ENCODE results near the gene SAA1. TPM values are rescaled to one million over a fixed set of nuclear protein-coding genes. Genes with fewer than 3 reads are reported as not detected.
"Not testable (repeated sequence)": the region's sequence is repeated elsewhere in the genome, so short reads cannot be mapped to it uniquely, and the experiment has no call there.

SAA1 gene
- total RNA-seq (2014; rRNA removed; shearing (Covaris generic)), result not detected in 2 replicates

DNA sequence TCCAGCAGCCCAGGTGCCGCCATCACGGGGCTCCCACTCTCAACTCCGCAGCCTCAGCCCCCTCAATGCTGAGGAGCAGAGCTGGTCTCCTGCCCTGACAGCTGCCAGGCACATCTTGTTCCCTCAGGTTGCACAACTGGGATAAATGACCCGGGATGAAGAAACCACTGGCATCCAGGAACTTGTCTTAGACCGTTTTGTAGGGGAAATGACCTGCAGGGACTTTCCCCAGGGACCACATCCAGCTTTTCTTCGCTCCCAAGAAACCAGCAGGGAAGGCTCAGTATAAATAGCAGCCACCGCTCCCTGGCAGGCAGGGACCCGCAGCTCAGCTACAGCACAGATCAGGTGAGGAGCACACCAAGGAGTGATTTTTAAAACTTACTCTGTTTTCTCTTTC, at the start of gene SAA1:
TSS of gene SAA1 (plus strand) at position 316 of the 400 bp plus-strand sequence. CDS start 624 bp downstream, outside the sequence.
- DNase-seq (ENCODE audit: low spot score), result no peak

DNA sequence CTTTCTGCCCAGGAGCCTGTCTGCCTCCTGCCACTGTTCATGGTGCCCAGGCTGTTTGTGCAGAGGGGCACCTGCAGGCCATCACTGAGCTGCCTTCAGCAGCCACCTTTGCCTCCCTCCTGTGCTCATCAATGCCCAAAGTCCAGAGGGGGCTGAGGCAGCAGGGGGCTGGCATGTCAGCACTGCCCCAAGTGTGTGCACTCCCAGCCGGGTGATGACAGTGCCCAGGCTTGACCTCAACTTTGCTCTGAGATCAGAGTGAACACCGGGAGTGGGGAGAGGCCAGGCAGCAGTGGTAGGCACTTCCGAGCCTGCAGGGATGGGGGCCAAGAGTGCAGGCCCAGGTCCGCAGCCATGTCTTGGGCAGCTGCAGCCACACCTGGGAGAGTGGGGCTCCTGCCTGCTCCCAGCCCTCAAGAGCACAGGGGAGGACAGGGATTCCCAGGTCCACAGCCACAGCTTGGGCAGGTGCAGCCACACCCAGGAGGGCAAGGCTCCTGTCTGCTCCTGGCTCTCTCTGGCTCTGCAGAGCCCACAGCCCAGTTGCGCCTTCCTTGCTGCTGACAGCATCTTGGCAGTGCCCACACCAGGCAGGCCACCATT, 44.7 kb upstream of the SAA1 start:
- no peak for DNase-seq (ENCODE audit: low spot score)

DNA sequence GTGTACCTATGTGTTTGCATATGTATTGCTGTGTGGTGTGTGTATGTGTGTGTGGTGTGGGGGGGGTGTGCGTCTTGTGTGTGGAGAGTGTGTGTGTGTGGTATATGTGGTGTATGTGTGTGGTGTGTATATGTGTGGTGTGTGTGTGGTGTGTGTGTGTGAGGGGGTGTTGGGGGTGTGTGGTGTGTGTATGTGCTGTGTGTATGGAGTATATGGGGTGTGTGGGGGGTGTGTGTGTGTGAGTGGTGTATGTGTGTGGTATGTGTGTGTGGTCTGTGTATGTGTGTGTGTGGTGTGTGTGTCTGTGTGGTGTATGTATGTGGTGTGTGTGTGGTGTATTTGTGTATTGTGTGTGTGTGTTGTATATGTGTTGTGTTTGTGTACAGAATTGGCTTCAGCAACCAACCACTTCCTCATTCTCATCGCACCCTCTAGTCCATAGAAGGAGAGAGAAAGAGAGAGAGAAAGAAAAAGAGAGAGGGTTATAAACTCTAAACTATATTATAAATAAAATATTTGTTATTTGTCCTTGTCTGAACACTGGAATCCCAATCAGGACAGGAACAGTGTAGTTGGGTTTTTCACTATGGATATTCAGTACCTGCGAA, 43.1 kb upstream of the SAA1 start:
- no peak for DNase-seq (ENCODE audit: low spot score)

DNA sequence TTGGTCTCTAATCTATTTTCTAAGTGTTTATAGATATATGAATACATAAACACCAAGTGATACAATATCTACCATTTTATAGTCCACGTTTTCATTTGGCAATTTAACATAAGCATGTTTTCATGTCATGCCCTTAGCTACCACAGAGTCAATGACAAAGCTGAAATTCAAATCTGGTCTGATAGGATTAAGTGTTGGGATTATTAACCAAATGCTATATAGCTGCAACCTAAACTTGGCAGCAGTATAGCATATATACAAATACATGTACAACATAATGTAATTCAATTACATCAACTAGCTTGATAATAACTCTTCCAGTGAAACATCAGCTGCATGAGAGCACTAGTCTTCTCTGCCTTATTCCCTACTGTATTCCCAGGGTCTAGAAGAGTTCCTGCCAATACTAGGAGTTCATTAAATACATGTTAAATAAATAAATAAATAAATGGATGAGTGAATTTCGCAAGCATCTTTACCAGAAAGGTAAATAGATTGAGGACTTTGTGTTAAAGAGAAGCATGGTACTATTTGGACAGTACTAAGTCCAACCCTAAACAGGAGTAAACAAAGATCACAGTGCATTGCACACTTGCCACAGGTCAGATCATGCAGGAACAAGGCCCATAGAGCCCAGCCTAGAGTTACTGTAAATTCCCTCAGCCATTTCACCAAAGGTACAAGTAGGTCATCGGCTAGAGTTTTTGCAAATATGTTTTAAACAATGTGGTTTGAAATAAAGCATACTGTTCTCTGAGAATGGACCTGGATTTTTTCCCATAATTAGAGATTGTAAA, 42.3 kb upstream of the SAA1 start:
- no peak for DNase-seq (ENCODE audit: low spot score)

DNA sequence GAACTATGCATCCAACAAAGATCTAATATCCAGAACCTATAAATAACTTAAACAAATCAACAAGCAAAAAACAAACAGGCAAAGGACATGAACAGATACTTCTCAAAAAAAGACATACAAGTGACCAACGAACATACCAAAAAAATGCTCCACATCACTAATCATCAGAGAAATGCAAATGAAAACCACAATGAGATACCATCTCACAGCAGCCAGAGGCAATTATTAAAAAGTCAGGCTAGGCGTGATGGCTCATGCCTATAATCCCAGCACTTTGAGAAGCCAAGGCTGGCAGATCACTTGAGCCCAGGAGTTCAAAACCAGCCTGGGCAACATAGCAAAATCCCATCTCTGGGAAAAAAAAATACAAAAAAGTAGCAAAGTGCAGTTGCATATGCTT, 40.2 kb upstream of the SAA1 start:
- DNase-seq (ENCODE audit: low spot score), result no peak

DNA sequence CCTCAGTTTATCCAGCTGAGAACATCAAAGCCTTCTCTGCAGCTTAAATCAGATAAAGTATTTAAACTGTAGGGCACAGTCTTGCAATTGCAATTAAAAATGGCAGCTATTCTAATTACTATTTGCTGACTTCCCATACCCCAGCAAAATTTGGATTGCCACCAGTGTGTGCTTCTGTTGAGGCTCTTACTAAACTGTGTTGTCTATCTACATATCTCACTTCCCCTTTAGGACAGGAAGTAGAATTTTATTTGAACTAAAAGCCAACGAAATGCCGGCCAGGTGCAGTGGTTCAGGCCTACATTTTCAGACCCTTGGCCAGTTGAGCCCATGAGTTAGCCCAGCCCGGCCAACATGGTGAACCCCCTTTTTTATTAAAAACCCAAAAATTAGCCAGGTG, 36.6 kb upstream of the SAA1 start:
- no peak for DNase-seq (ENCODE audit: low spot score)

DNA sequence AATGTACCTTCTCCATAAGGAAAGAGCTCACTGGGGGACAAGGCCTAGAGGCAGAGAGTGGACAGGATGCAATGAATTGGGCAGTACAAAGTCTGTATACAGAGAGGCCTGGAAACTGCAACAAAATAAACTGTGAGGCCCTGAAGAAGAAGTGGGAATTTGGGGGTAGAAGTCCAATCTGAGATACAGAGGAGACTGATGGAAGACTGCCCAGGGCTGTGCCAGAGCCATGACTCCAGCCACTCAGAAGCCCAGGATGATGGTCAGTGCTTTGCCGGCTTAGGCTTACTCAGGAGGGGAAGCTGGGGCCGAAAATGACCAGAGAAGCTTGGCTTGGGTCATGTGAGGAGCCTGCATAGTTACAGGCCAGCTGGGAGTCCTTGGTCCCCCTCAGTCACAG, 35.2 kb upstream of the SAA1 start:
- DNase-seq (ENCODE audit: low spot score), result no peak

DNA sequence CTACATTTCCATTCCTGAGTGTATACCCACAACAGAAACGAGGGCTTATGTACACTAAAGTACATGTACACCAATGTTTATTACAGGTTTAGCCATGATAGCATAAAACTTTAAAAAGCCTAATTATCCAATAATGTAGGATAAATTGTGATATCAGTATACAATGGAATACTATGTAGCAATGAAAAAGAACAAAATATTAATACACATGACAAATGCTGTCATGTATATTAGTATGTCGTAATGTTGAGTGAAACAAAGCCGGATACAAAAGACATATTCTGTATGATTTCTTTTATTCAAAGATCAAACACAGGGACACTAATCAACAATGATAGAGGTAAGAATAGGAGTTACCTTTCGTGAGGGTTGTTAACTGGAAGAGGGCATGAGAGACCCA, 32.2 kb upstream of the SAA1 start:
- DNase-seq (ENCODE audit: low spot score), result no peak

DNA sequence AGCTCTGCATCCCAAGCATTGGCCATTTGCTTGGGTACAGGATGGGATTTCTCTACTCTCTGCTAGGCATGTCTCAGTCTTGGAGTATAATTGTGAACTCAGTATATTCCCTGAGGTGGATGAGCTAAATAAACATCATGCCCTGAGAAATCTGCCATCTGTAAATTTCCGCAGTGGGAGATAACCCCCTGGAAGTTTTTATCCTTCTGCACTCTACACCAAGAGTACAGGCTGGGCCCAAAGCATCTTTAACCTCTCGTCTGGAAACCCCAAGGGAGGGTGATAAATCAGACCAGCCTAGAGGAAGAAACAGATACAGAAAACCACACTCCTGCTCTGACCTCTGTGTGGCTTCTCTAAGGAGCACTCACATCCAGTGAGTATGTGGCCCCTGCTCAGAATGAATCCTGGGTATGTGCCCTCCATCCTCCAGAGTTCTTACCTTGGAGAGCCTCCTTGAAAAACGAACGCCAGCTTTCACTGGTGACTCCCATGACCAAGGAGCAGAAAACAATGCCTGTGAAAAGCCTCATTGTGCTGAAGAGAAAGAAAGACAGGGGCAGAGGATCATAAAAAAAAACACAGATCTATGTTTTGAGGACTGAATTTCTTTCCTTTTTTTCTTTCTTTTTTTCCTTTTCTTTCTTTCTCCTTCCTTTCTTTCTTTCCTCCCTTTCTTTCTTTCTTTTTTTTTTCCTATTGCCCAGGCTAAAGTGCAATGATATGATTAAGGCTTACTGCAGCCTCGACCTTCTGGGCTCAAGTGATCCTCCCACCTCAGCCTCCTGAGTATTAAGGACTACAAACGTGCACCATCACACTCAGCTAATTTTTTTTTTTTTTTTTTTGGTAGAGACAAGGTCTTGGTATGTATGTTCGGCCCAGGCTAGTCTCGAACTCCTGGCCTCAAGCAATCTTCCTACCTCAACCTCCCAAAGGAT, 30.4 kb upstream of the SAA1 start:
- no peak for DNase-seq (ENCODE audit: low spot score)

DNA sequence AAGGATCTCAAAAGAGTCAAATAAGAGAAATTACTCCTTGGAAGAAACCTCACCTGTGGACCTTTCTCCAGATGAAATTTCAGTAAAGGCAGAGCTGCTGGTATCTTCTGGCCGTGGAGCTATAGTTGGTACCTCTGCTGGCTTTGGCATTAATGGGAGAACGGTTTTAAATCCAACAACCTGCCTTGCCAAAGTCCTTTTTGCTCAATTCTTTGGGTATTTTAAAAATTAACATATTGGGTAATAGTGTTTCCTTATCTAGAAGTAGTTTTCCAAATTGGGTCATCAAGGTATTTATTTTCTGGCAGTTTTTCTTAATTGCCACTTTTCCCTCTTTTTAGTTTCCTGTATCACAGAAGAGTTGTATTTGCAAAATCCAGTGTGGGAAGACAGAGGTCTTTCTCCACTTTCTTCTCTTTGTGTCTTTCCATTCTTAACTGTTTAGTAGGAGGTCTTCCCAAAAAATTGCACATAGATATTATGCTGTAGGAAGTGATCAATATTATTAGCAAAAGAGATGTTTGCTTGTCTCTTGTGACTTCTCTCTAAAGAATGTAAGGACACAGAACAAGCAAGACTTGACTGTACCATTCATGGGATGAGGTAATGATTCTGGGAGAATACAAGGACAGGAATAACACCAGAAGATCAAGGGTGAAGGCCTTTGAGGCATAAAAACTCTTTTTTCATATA, 29.3 kb upstream of the SAA1 start, which contains the start of gene SAA4:
TSS of gene SAA4 (minus strand) at position 139 of the 693 bp plus-strand sequence. CDS start 876 bp downstream, outside the sequence.
- DNase-seq (ENCODE audit: low spot score), result no peak

DNA sequence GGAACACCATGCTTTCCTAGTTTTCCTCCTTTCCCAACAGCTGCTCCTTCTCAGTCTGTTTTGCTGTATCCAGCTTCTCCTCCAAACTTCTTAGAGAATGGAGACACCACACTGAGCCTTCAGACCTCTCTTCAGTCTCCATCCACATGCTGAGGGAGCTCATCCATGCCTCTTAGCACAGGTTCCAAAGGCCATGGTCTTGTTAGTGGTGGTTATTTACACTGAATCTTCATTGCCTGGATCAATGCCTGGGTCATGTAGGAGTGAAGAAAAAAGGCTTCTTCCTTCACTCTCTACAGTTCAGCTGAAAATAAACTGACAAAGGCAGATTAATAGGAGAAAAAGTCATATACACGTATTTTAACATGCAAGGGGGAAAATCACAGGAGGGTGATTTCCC, 26.4 kb upstream of the SAA1 start:
- DNase-seq (ENCODE audit: low spot score), result no peak

DNA sequence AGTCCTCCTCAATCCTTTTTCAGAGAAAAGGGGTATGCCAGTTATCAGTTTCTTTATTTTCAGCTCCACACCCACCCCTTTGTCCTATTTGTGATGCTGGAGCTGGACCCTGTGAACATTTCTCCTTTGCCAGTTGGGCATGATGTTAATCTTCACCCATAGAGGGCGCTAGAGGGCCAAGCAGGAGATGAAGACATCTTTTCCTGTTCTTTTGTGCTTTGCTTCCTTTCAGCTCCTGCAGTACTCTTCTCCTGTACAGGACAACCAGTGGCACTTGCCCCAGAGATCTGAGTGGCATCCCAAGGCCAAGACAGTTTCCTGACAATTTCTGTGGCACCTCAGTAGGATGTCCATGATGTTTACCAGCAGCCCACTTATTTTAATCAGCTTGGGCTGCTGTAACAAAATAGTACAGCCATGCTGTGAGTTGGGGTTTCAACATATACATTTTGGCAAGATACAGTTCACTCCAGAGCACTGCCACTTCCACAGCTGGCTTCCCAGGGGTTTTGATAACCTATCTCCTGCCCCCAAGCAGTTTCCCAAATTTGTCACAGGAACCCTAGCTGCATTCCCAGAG, 22.2 kb upstream of the SAA1 start:
- peak; percentile 77 for DNase-seq (ENCODE audit: low spot score)

DNA sequence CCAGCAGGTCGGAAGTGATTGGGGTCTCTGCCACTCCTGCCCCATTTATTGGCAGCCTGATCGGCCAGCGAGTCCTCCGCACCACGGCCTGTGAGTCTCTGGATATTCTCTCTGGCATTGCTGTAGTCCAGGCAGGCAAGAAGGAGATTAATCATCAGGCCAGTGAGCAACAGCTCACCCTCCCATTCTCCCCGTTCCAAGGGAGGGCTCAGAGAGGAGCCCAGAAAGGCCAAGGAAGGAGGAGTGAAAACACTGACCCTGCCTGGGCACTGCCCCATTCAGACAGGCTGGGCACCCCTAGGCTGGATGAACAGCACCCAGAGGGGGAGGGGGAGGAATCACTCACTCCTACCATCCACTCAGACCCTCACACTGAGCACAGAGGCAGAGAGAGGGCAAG, 20.7 kb upstream of the SAA1 start:
- no peak for DNase-seq (ENCODE audit: low spot score)

DNA sequence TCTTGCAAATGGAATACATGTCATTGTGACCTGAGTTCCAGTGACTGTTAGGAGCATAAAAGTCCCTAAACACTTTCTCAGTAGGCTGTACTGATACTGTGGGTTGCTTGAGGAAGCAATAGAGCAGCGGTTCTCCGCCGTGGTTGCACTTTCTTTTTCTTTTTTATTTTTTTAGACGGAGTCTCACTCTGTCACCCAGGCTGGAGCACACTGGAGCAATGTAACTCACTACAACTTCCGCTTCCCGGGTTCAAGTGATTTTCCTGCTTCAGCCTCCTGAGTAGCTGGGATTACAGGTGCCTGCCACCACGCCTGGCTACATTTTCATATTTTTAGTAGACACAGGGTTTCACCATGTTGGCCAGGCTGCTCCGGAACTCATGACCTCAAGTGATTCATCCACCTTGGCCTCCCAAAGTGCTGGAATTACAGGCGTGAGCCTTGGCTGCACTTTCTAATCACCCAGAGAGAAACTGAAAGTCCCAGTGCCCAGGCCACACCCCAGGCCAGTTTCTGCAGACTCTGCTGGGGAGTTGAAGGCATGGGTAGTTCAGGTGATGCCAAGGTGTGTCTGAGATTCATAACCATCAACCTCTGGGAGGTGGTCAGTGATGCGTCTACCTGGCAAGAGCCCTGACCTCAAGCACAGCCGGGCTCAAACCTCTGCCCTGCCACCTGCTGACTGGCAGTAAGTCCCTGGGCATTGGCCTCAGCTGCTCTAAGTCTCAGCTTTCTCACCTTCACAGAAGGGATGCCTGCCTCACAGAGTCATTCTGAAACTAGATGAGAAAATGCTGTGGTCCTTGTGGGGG, 19.5 kb upstream of the SAA1 start:
- not testable (repeated sequence) for DNase-seq (ENCODE audit: low spot score)

DNA sequence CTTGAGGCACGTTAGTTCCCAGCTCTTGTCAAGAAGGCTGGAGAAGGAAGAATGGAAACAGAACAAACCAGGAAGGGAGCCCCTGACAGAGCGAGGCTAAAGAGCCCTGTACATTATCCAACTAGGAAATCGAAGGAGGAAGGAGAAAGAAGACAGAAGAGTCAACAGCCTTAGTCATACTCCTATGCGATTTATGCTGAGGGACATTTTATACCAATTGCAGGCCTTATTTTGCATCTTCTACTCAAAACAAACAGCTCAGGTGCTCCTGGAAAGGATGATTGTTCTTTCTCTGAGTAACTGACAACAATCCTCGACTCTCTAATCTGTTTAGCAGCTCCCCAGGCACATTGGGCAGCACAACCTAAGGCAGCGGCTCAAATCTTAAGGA, 18.9 kb upstream of the SAA1 start:
- DNase-seq (ENCODE audit: low spot score), result not testable (repeated sequence)

DNA sequence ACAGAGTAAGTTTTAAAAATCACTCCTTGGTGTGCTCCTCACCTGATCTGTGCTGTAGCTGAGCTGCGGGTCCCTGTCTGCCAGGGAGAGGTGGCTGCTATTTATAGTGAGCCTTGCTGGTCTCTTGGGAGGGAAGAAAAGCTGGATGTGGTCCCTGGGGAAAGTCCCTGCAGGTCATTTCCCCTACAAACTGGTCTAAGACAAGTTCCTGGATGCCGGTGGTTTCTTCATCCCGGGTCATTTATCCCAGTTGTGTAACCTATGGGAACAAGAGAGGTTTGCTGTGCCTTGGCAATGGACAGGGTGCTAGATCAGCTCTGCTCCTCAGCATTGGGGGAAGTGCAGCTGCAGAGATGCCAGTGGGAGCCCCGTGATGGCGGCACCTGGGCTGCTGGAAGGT, 17.5 kb upstream of the SAA1 start, which contains the start of gene SAA2:
TSS of gene SAA2 (minus strand) at position 108 of the 400 bp plus-strand sequence. CDS start 657 bp downstream, outside the sequence.
- no peak for DNase-seq (ENCODE audit: low spot score)

DNA sequence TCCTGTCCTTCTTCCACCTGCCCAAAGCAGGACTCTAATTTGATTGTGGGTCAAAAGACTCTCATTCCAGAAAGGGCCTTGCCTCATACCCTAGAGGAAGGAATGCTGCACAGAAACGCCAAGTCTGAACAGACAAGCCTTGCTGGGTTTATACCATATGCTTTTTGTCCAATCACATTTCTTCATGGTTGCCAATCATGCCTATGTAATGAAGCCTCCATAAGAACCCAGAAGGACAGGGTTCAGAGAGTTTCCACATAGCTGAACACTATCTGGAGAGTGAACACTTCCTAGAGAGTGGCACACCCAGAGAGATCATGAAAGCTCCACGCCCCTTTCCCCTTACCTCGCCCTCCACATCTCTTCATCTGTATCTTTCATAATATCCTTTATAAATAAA, 12.8 kb upstream of the SAA1 start:
- DNase-seq (ENCODE audit: low spot score), result no peak

DNA sequence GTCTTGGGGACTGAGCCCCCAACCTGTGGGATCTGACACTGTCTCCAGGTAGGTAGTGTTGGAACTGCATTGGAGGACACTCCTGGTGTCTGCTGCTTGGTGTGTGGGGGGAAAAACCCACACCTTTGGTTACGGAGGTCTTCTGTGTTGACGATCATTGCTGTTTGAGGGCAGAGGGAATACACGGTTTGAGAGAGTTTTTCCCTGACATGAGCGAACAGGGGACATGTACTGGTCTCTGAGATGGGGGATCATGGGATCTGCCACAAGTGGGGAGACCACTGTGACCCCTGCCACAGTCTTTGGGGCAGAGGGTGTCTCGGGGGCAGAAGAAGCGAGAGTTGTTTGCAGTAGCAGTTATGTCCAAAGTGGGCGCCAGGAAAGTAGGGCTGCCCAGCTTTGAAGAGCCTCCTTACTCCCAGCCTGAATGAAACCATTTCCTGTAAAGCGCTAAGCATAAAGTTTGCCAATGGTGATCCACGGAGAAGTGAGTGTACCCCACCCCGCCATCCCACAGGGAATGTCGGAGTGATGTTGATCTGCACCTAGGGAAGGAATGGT, 12.2 kb upstream of the SAA1 start:
- DNase-seq (ENCODE audit: low spot score), result no peak

DNA sequence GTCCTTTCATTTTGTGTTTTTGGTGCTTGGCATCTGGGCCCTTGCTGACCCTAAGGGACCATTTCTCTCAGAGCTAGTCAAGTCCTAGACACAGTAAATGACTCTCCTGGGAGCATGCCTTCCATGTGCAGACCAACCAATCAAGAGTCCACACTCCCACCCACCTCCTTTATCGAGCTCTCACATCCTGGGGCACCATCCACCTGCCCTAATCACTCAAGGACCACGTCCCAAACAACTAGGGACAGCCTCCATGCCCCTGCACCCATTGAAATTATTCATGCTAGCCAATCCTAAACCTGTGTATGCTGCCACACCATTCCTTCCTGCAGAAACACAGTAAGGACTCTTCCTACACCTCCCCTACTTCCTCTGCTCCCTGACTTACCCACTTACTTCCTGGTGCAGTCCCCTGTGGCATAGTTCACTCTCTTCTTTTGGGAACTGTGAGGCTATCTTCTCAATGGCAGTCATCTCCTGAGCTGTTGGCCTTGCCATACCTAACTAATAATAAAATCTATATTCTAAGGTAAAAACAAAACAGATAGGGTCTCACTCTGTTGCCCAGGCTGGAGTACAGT, 11.2 kb upstream of the SAA1 start:
- no peak for DNase-seq (ENCODE audit: low spot score)

All from H4 (cell line).